GM18519 (cell line): ENCODE measurements around the gene PI16.
A peak's percentile ranks its signal among the peaks of the same experiment; 100 is the strongest.
"Not testable (repeated sequence)": the region's sequence is repeated elsewhere in the genome, so short reads cannot be mapped to it uniquely, and the experiment has no call there.

Source experiments
- ATAC-seq: cut with Tn5 transposase; IDR thresholded peaks from one replicate; pipeline ENCODE4 v1.9.1; 2021; ENCODE audit warnings: mild to moderate bottlenecking, moderate library complexity; ENCODE audit not compliant: unreplicated experiment, low FRiP score

PI16 gene

GRCh38 chr6:36990401-36990800 lies 35.9 kb downstream of the PI16 start:
- not testable (repeated sequence) for ATAC-seq

- no peak for ATAC-seq
Measured at GRCh38 chr6:36997811-36998722, 43.5 kb downstream of the PI16 start.

GRCh38 chr6:36998723-36999038 lies 44.1 kb downstream of the PI16 start:
- no peak for ATAC-seq

- ATAC-seq = no peak
Measured at GRCh38 chr6:36999061-36999750, 44.7 kb downstream of the PI16 start.

- ATAC-seq = no peak
Measured at GRCh38 chr6:36999751-37000125, 45.2 kb downstream of the PI16 start.

- ATAC-seq = no peak
Measured at GRCh38 chr6:37004044-37004980, 49.8 kb downstream of the PI16 start.

GRCh38 chr6:37005061-37005810 lies 50.7 kb downstream of the PI16 start, which contains the start of gene FGD2:
FGD2 (plus strand) TSS chr6:37005655; CDS start chr6:37005818, 163 bp downstream.
- peak; percentile 48 for ATAC-seq

- ATAC-seq = no peak
Measured at GRCh38 chr6:37005827-37006567, 51.5 kb downstream of the PI16 start.

- ATAC-seq = no peak
Measured at GRCh38 chr6:37006793-37007339, 52.3 kb downstream of the PI16 start.

- ATAC-seq = no peak
Measured at GRCh38 chr6:37007340-37008043, 53.0 kb downstream of the PI16 start.

- no peak for ATAC-seq
Measured at GRCh38 chr6:37008484-37009465, 54.2 kb downstream of the PI16 start.

GRCh38 chr6:37010402-37010892 lies 55.9 kb downstream of the PI16 start:
- no peak for ATAC-seq

- ATAC-seq = no peak
Measured at GRCh38 chr6:37011656-37012378, 57.3 kb downstream of the PI16 start.

- ATAC-seq = no peak
Measured at GRCh38 chr6:37013516-37014491, 59.3 kb downstream of the PI16 start.
